HepG2 (cell line): ENCODE results near the gene MDM4. TPM values are rescaled to one million over a fixed set of nuclear protein-coding genes. Genes with fewer than 3 reads are reported as not detected.

Source experiments
- AHR ChIP-seq: IDR thresholded peaks from 2 replicates; pipeline ENCODE4 v1.6.1; 2018; ENCODE audit warnings: missing genetic modification reagents, missing compliant biosample characterization
- ARHGAP35 ChIP-seq: sonication (generic); formaldehyde crosslinking; IDR thresholded peaks from 2 replicates; pipeline ENCODE4 v1.9.0; 2022; ENCODE audit warnings: mild to moderate bottlenecking, inconsistent platforms, moderate library complexity, missing genetic modification reagents, borderline replicate concordance
- MEIS2 ChIP-seq: sonication (generic); formaldehyde crosslinking; IDR thresholded peaks from 2 replicates; pipeline ENCODE4 v1.9.0; 2021; ENCODE audit warnings: mild to moderate bottlenecking, missing genetic modification reagents
- NFKB2 ChIP-seq: sonication (generic); formaldehyde crosslinking; IDR thresholded peaks from 2 replicates; pipeline ENCODE4 v1.4.0; 2020; ENCODE audit warnings: missing genetic modification reagents, borderline replicate concordance
- YY1 ChIP-seq: IDR thresholded peaks from 2 replicates; pipeline ENCODE4 v1.6.1; 2011; ENCODE audit warnings: low read length, low read depth, moderate library complexity, mild to moderate bottlenecking; ENCODE audit not compliant: insufficient read depth, insufficient replicate concordance
- ZFP1 ChIP-seq: IDR thresholded peaks from 2 replicates; pipeline ENCODE4 v1.6.1; 2016
- ZNF10 ChIP-seq: sonication (generic); formaldehyde crosslinking; IDR thresholded peaks from 2 replicates; pipeline ENCODE4 v1.4.0; 2020; ENCODE audit warnings: mild to moderate bottlenecking, low read depth, missing genetic modification reagents, borderline replicate concordance
- ZNF235 ChIP-seq: sonication (generic); formaldehyde crosslinking; IDR thresholded peaks from 2 replicates; pipeline ENCODE4 v1.8.1; 2023; ENCODE audit warnings: mild to moderate bottlenecking, missing genetic modification reagents, borderline replicate concordance
- polyA plus RNA-seq, 8 experiments: library from polyadenylated mRNA; depleted of rRNA in 3 of 8; stranded (reverse) in 7 of 8; unstranded in 1 of 8; fragments of >200 nt; fragmentation: Illumina TruSeq in 4 of 8; extraction: Trizol in 4 of 8; gene quantifications; 2 replicates each; pipeline versions ENCODE4 v1.2.1 to v1.2.3, GENCODE V29; 2011 to 2016; ENCODE audit warnings: low read depth in 4 of 8, missing spikeins in 1 of 8, mixed read lengths in 1 of 8; ENCODE audit not compliant: insufficient read depth in 1 of 8
- total RNA-seq, 5 experiments: library from RNA; depleted of rRNA; stranded (reverse); fragments of >200 nt; fragmentation: Illumina TruSeq; extraction: Trizol; gene quantifications; 2 replicates each; pipeline ENCODE4 v1.2.3, GENCODE V29; 2016; ENCODE audit warnings: low read depth in 1 of 5
- TF ChIP-seq, protein P1 (sequence below): sonication (generic); formaldehyde crosslinking; IDR thresholded peaks from 2 replicates; pipeline ENCODE4 v1.4.0; 2020; ENCODE audit warnings: missing genetic modification reagents, mild to moderate bottlenecking, borderline replicate concordance
- TF ChIP-seq, protein P2 (sequence below): sonication (generic); formaldehyde crosslinking; IDR thresholded peaks from 2 replicates; pipeline ENCODE4 v1.4.0; 2020; ENCODE audit warnings: missing genetic modification reagents, mild to moderate bottlenecking, borderline replicate concordance
- TF ChIP-seq, protein P3 (sequence below): sonication (generic); formaldehyde crosslinking; IDR thresholded peaks from 2 replicates; pipeline ENCODE4 v1.9.0; 2021; ENCODE audit warnings: missing genetic modification reagents, mild to moderate bottlenecking, borderline replicate concordance

MDM4 gene
- total and polyA plus RNA-seq, 2 of the 13 experiments (the other 11 are each of a cell fraction or from before 2014, with no cell fraction given): 14.9 to 19.0 TPM

DNA sequence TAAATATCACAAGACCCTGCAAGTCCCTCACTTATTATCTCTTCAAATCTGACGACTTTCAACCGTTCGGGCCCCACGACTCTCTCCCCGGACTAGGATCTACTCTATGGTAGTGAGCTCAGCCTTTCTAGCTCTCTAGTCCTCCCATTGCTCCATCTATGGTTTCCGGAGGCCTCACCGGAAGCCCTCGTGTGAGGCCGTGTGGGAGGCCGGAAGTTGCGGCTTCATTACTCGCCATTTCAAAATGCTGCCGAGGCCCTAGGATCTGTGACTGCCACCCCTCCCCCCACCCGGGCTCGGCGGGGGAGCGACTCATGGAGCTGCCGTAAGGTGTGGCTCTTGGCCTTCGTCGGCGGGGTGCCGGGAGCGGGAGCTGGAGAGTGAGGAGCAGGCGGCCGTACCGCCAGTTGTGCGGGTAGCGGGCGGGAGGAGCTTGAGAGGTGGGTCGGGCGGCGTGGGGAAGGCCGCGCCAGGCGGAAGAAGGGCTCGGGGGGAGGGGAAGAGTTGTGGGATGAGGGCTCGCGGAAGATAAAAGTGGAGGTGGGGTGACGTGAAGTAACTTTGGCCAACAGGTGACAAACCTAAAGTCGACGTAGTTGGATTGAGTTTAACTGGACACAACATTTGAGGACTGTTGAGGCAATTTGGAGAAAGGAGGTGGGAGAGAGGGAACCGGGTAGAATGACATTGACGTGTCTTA, at the start of gene MDM4 (continued):
- peak; percentile 94; the same call in 1 of the 2 replicates for TF ChIP-seq NFKB2
- TF ChIP-seq, protein P1, sequence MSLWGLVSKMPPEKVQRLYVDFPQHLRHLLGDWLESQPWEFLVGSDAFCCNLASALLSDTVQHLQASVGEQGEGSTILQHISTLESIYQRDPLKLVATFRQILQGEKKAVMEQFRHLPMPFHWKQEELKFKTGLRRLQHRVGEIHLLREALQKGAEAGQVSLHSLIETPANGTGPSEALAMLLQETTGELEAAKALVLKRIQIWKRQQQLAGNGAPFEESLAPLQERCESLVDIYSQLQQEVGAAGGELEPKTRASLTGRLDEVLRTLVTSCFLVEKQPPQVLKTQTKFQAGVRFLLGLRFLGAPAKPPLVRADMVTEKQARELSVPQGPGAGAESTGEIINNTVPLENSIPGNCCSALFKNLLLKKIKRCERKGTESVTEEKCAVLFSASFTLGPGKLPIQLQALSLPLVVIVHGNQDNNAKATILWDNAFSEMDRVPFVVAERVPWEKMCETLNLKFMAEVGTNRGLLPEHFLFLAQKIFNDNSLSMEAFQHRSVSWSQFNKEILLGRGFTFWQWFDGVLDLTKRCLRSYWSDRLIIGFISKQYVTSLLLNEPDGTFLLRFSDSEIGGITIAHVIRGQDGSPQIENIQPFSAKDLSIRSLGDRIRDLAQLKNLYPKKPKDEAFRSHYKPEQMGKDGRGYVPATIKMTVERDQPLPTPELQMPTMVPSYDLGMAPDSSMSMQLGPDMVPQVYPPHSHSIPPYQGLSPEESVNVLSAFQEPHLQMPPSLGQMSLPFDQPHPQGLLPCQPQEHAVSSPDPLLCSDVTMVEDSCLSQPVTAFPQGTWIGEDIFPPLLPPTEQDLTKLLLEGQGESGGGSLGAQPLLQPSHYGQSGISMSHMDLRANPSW (CRISPR knock-in tag): peak; percentile 95; the same call in 1 of the 2 replicates
- no peak for TF ChIP-seq ARHGAP35 (CRISPR knock-in tag)
- peak; percentile 66; the same call in 1 of the 2 replicates for TF ChIP-seq AHR
- TF ChIP-seq ZNF235 (CRISPR knock-in tag): peak; percentile 59; the same call in 1 of the 2 replicates
- TF ChIP-seq ZFP1 (CRISPR knock-in tag): peak; percentile 66; the same call in 1 of the 2 replicates
- TF ChIP-seq, protein P2, sequence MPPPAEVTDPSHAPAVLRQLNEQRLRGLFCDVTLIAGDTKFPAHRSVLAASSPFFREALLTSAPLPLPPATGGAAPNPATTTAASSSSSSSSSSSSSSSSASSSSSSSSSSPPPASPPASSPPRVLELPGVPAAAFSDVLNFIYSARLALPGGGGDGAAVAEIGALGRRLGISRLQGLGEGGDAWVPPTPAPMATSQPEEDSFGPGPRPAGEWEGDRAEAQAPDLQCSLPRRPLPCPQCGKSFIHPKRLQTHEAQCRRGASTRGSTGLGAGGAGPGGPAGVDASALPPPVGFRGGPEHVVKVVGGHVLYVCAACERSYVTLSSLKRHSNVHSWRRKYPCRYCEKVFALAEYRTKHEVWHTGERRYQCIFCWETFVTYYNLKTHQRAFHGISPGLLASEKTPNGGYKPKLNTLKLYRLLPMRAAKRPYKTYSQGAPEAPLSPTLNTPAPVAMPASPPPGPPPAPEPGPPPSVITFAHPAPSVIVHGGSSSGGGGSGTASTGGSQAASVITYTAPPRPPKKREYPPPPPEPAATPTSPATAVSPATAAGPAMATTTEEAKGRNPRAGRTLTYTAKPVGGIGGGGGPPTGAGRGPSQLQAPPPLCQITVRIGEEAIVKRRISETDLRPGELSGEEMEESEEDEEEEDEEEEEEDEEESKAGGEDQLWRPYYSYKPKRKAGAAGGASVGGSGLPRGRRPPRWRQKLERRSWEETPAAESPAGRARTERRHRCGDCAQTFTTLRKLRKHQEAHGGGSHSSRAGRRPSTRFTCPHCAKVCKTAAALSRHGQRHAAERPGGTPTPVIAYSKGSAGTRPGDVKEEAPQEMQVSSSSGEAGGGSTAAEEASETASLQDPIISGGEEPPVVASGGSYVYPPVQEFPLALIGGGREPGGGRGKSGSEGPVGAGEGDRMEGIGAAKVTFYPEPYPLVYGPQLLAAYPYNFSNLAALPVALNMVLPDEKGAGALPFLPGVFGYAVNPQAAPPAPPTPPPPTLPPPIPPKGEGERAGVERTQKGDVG: no peak; the same call in 1 of the 2 replicates
- TF ChIP-seq, protein P3, sequence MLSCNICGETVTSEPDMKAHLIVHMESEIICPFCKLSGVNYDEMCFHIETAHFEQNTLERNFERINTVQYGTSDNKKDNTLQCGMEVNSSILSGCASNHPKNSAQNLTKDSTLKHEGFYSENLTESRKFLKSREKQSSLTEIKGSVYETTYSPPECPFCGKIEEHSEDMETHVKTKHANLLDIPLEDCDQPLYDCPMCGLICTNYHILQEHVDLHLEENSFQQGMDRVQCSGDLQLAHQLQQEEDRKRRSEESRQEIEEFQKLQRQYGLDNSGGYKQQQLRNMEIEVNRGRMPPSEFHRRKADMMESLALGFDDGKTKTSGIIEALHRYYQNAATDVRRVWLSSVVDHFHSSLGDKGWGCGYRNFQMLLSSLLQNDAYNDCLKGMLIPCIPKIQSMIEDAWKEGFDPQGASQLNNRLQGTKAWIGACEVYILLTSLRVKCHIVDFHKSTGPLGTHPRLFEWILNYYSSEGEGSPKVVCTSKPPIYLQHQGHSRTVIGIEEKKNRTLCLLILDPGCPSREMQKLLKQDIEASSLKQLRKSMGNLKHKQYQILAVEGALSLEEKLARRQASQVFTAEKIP (CRISPR knock-in tag): no peak
- peak; percentile 52; the same call in 1 of the 2 replicates for TF ChIP-seq MEIS2 (CRISPR knock-in tag)
- TF ChIP-seq ZNF10 (CRISPR knock-in tag): no peak
- peak; percentile 89 for TF ChIP-seq YY1
